Ishikawa (cell line): ENCODE data around the gene HNRNPA1.

Experiments
- CEBPB ChIP-seq: IDR thresholded peaks from 2 replicates; pipeline ENCODE4 v1.6.1; 2012
- CREB1 ChIP-seq: IDR thresholded peaks from 2 replicates; pipeline ENCODE4 v1.6.1; 2012; ENCODE audit warnings: low read depth
- EGR1 ChIP-seq: IDR thresholded peaks from 2 replicates; pipeline ENCODE4 v1.6.1; 2012
- EP300 ChIP-seq: IDR thresholded peaks from 2 replicates; pipeline ENCODE4 v1.6.1; 2012; ENCODE audit warnings: borderline replicate concordance
- FOXM1 ChIP-seq: IDR thresholded peaks from 2 replicates; pipeline ENCODE4 v1.6.1; 2012; ENCODE audit warnings: low read depth, borderline replicate concordance
- RAD21 ChIP-seq: IDR thresholded peaks from 2 replicates; pipeline ENCODE4 v1.6.1; 2012; ENCODE audit warnings: low read depth
- TCF12 ChIP-seq: IDR thresholded peaks from 2 replicates; pipeline ENCODE4 v1.6.1; 2012; ENCODE audit warnings: low read depth
- TEAD4 ChIP-seq: IDR thresholded peaks from 2 replicates; pipeline ENCODE4 v1.6.1; 2012
- YY1 ChIP-seq: IDR thresholded peaks from 2 replicates; pipeline ENCODE4 v1.6.1; 2012; ENCODE audit warnings: low read depth
- TF ChIP-seq, protein P1 (sequence below): IDR thresholded peaks from 2 replicates; pipeline ENCODE4 v1.6.1; 2012
- TF ChIP-seq, protein P2 (sequence below): IDR thresholded peaks from 2 replicates; pipeline ENCODE4 v1.6.1; 2012
- TF ChIP-seq, protein P3 (sequence below): IDR thresholded peaks from 2 replicates; pipeline ENCODE4 v1.6.1; 2012; ENCODE audit warnings: low read depth, mild to moderate bottlenecking

DNA sequence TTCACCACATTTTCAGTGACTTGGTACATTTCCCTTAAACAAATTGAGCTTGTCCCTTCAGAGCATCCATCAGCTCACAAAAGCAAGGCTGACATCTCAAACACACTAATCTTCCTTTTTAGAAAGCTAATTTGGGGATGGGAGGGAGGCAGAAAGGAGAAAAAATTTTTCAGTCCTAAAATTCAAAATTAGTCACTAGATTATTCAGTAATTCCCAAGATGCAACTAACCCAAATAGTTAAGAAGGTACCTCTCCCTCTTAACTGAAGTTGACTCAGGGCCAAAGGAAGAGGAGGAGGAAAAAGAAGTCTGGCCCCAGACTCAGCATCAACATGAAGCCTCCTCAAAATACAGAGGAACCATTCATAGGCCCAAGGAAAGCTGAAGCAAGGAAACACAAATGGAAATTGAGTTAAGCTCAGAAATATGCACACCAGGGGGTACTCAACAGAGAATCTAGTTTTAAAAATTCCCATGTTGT is 22.3 kb upstream of the HNRNPA1 start:
- no peak for TF ChIP-seq EP300
- no peak for TF ChIP-seq EGR1
- TF ChIP-seq, protein P1, sequence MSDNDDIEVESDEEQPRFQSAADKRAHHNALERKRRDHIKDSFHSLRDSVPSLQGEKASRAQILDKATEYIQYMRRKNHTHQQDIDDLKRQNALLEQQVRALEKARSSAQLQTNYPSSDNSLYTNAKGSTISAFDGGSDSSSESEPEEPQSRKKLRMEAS, result no peak
- TF ChIP-seq CEBPB, result no peak
- TF ChIP-seq TCF12, result no peak
- TF ChIP-seq YY1, result no peak
- TF ChIP-seq RAD21, result no peak
- no peak for TF ChIP-seq CREB1
- TF ChIP-seq, protein P2, sequence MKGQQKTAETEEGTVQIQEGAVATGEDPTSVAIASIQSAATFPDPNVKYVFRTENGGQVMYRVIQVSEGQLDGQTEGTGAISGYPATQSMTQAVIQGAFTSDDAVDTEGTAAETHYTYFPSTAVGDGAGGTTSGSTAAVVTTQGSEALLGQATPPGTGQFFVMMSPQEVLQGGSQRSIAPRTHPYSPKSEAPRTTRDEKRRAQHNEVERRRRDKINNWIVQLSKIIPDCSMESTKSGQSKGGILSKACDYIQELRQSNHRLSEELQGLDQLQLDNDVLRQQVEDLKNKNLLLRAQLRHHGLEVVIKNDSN, result no peak
- no peak for TF ChIP-seq TEAD4
- TF ChIP-seq, protein P3, sequence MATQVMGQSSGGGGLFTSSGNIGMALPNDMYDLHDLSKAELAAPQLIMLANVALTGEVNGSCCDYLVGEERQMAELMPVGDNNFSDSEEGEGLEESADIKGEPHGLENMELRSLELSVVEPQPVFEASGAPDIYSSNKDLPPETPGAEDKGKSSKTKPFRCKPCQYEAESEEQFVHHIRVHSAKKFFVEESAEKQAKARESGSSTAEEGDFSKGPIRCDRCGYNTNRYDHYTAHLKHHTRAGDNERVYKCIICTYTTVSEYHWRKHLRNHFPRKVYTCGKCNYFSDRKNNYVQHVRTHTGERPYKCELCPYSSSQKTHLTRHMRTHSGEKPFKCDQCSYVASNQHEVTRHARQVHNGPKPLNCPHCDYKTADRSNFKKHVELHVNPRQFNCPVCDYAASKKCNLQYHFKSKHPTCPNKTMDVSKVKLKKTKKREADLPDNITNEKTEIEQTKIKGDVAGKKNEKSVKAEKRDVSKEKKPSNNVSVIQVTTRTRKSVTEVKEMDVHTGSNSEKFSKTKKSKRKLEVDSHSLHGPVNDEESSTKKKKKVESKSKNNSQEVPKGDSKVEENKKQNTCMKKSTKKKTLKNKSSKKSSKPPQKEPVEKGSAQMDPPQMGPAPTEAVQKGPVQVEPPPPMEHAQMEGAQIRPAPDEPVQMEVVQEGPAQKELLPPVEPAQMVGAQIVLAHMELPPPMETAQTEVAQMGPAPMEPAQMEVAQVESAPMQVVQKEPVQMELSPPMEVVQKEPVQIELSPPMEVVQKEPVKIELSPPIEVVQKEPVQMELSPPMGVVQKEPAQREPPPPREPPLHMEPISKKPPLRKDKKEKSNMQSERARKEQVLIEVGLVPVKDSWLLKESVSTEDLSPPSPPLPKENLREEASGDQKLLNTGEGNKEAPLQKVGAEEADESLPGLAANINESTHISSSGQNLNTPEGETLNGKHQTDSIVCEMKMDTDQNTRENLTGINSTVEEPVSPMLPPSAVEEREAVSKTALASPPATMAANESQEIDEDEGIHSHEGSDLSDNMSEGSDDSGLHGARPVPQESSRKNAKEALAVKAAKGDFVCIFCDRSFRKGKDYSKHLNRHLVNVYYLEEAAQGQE, result no peak
- TF ChIP-seq FOXM1, result no peak
